ACHN (cell line): ENCODE results near the gene ZNF583.

Source experiments
- DNase-seq: peaks from one replicate; pipeline ENCODE4 v3.0.0-alpha.2; 2015
- in situ Hi-C: cut with HindIII; loops from 2 replicates; pipeline ENCODE4 v1.10.0; 2017; ENCODE audit warnings: low sequenced_read_pairs, low pct_ligation_motif_present, low pct_unique_long_range_greater_than_20kb

Gene ZNF583

DNA sequence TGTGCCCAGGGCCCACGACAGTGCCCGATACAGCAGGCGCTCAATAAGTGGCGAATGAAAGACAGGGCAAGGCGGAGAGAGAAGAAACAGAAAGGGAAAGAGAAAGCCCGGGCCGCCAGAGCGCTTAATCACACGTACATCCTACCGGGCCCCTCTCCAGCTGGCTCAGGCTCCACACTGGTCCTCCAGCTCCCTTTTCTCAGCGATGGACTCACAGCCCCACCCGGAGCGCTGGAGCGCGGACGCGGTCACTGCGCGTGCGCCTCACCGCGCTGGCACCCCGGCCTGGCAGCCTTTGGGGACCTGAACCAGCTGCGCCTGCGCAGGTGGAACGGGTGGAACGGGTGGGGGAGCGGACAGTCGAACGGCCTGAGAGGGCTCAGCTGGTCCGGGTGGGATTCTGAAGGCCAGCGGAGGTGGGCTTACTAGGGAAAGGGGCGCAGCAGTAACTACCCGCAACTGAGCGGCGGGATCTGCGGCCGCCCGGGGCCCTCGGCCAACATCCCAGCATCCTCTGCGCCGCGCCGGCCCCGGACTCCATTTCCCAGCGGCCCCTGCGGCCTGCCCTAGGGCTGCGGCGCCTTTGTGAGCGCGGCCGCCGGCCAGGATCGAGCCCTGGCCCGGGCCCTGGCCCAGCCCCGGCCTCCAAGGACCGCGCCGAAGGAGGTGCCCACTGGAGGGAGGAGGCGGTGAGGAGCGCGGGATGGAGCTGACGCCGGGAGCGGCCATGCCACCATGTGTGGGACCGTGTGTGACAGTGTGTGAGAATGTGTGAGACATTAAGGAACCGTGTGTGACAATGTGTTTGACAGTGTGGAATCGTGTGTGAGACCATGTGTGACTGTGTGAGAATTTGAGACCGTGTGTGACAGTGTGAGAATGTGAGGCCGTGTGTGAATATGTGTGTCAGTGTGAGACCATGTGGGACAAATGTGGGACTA lies at the start of gene ZNF583:
Gene ZNF583, plus strand, starts transcription at position 569 of the 941 bp plus-strand sequence. CDS start 2,783 bp downstream, outside the sequence.
- in situ Hi-C loops: no loop called here
- peak; percentile 68 for DNase-seq

DNA sequence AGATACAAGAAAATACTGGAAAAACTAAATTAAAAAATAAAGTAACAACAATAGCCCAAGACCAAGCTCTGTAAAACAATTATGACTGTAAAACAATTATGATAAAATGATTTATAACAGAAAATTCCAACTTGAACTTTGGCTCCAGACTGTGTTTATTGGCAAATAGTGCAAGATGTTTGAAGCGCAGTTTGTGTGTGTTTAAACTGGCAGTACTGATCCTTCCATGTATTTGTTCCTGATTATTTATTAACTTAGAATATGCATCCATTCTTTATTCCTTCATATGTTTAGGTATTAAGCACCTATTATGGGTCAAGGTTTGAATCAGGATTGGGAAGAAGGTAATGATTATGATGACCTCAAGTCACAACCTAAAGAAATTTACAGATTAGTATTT lies 48.6 kb upstream of the ZNF583 start:
- in situ Hi-C loops: no loop called here
- DNase-seq: no peak

- in situ Hi-C loops: no loop called here
- no peak for DNase-seq
Measured at GRCh38 chr19:56356944-56357343, 47.2 kb upstream of the ZNF583 start.

- in situ Hi-C loops: no loop called here
- DNase-seq: no peak
Measured at GRCh38 chr19:56360841-56361240, 43.3 kb upstream of the ZNF583 start.

DNA sequence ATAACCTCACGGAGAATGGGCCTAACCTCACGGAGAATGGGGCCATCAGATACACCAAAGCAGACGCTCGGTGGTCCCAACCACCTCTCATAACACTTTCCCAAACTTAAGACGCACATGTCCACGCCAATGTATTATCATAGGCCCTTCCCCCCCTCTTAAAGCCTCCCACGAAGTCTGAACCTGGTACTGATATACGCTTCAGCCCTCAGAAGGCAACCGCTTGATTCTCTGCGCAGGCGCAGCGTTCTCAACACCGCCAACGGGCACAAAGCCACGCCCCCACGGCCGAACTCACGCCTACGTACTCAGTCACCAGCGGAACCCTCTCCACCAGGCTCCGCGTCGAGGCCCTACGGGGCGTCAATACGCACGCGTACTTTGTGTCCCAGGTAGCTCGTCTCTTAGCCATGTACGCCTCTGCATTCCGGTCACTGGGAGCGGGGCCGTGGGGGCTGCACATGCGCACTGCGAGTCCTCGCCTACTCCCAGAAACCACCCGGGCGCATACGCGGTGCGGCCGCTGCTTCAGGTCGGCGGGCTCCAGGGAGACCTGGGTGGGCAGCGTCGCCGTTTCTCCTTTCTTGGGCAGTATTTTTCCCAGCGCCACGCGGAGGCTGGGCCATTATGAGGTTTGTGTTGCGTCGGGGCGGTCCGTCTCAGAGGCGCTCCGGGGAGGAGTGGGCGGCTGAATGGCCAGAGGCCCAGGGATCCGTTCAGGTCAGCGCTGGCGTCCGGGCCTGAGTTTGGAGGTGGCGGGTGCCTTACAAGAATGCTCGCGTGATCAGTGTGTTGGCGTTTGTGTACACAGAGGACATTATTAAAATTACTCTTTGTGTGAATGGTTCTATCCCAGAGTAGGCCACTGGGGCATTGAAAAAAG lies 36.1 kb upstream of the ZNF583 start:
- no peak for DNase-seq
- in situ Hi-C loops: no loop called here

GRCh38 chr19:56369886-56370676 lies 34.1 kb upstream of the ZNF583 start:
- DNase-seq: no peak
- in situ Hi-C loops: no loop called here

GRCh38 chr19:56372281-56372680 lies 31.9 kb upstream of the ZNF583 start:
- no peak for DNase-seq
- in situ Hi-C loops: no loop called here

- DNase-seq: no peak
Measured at GRCh38 chr19:56377105-56377924, 26.8 kb upstream of the ZNF583 start.

DNA sequence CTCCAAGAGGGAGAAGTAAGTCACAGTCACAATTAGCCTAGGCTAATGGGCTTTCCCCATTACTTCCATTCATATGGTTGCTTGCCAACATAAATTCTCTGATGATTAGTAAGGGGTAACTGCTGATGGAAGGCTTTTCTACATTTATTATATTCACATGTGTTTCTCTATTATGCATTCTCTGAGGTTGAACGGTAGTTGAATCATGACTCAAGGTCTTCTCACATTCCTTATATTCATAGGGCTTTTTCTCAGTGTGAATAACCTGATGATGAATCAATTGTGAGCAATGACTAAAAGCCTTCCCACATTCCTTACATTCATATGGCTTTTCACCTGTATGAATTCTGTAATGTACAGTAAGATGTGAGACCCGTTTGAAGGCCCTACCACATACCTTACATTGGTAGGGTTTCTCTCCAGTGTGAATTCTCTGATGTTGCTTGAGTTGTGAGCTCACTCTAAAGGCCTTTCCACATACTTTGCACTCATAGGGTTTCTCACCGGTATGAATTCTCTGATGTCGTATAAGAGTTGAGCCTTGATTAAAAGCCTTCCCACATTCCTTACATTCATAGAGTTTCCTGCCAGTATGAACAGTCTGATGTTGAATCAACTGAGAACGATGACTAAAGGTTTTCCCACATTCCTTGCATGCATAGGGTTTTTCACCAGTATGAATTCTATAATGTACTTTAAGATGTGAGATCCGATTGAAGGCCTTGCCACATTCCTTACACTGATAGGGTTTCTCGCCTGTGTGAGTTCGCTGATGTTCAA lies 20.1 kb upstream of the ZNF583 start:
- no peak for DNase-seq
- in situ Hi-C loops: no loop called here

More at GRCh38 chr19:56377105-56377924, 26.8 kb upstream of the ZNF583 start:
- in situ Hi-C loops: no loop called here

- DNase-seq: no peak
- in situ Hi-C loops: no loop called here
Measured at GRCh38 chr19:56393119-56394012, 10.8 kb upstream of the ZNF583 start, which contains the start of gene ZNF582. Gene ZNF582 (minus strand): TSS chr19:56393534. CDS start chr19:56391752, 1,782 bp downstream.

- in situ Hi-C loops: no loop called here
- no peak for DNase-seq
Measured at GRCh38 chr19:56398809-56399208, 5.3 kb upstream of the ZNF583 start.

DNA sequence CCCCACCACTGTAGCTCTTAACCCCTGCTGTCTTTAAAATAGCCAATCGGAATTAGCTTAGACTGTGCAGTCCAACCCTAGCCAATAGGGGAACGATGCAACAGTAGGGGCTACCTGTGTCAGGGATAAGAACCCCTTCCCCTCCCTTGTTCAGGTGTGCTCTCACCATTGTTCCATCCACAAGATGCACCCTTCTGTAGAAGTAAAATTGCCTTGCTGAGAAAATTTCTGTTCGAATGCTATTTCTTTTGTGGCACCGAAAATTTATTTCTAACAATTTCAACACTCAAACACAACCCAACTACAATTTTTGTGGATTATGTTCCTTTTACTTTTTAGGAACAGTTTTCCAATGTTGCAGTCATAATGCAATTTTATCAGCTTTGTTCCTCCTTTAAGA lies 3.6 kb upstream of the ZNF583 start:
- DNase-seq: no peak
- in situ Hi-C loops: no loop called here

DNA sequence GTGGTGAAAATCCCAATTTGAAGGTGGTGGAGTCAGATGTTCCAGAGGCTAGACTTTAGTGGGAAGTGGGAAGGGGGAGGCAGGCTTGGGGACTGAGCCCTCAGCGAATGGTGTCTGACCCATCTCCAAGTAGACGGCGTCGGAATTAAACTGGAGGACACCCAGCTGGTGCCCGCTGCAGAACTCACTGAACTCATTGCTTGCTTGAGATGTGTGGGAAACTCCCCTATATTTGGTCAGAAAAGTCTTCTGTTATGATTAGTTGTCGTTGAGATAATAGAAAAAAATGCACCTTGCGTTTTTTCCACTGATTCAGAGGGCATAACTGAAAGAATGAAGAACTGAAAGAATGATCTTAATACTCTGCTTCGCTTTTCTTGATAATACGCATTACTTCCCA lies 871 bp upstream of the ZNF583 start:
- in situ Hi-C loops: no loop called here
- no peak for DNase-seq

GRCh38 chr19:56404705-56405056 lies 549 bp downstream of the ZNF583 start:
- no peak for DNase-seq
- in situ Hi-C loops: no loop called here

DNA sequence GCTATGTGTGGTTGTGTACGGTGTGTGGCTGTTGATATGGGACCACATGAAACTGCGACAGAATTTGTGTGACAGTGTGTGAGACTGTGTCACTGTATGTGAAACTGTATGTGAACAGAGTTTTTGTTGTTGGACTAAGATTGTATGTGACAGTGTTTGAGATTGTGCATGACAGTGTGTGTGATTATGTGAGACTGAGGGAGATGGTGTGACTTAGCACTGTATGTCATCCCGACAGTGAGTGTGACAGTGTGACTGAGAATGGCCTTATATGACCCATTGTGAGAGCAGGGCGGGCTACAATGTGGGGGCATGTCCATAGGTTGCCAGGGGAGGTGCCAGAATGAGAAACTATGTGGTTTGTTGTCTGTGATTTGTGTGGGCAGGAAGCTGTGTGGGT lies 930 bp downstream of the ZNF583 start:
- DNase-seq: no peak
- in situ Hi-C loops: no loop called here

DNA sequence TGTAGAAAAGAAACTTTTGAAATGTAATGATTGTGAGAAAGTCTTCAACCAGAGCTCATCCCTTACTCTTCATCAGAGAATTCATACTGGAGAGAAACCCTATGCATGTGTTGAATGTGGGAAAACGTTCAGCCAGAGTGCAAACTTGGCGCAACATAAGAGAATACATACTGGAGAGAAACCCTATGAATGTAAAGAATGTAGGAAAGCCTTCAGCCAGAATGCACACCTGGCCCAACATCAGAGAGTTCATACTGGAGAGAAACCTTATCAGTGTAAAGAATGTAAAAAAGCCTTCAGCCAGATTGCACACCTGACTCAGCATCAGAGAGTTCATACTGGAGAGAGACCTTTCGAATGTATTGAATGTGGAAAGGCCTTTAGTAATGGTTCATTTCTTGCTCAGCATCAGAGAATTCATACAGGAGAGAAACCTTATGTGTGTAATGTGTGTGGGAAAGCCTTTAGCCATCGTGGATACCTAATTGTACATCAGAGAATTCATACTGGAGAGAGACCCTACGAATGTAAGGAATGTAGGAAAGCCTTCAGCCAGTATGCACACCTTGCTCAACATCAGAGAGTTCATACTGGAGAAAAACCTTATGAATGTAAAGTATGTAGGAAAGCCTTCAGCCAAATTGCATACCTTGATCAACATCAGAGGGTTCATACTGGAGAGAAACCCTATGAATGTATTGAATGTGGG lies 19.3 kb downstream of the ZNF583 start:
- no peak for DNase-seq
- in situ Hi-C loops: no loop called here
